ENCODE data around the gene PTCSC3.

The PTCSC3 gene

DNA sequence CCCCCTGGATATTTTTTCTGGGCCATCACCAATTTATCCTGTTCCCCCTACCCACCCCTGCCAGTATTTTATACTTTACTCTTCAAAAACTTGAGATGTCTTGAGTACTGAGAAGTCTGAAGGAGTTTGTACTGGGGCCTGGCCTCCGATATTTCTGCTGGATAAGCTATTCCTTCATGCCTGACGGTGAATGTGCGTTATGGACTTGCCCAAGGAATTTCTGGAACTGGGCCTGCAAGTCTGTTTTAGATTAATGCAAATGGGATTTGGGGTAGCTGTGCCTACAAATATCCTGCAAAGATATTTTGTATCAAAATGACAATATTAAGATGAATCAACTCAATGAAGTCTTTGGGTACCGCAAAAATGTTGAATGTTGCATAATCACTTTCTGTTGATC lies at the start of gene PTCSC3:
TSS of gene PTCSC3 (minus strand) at position 199 of the 400 bp plus-strand sequence.
- no peak for DNase-seq

DNA sequence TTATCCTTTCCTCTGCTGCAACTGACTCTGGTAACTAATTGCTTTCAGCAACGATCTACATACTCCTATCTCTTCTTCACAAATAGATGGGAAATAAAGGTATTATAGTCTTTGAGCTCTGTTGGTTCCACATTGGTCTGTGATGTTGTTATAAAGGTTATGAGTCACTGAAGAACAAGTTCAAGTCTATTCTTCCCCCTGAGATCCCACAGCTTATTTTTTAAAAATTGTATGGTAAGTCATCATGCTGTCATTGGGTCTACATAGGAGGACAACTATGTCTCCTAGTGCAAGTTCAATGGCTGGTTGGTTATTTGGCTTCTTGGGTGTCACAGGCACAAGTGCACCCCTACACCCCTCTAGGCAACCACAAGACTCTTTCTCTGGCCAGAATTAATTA lies 49.6 kb upstream of the PTCSC3 start:
- DNase-seq, result no peak

DNA sequence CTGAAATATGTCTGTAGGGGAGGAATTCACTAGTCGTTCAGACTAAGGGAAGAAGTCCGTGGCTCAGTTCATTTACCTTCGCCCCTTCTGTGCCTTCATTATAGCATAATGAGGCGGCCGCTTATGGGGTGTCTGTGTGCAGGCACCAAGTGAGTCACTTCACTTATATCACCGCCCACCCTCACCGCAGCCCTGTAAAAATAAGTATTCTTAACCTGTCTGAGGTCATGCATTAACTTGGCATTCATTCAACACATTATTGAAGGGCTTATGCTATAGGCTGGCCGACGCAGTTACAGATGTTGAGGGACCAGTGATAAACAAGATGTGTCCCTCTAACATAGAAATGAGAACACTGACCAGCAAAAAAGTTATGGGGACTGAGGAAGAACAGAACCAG lies 47.7 kb upstream of the PTCSC3 start:
- no peak for DNase-seq

DNA sequence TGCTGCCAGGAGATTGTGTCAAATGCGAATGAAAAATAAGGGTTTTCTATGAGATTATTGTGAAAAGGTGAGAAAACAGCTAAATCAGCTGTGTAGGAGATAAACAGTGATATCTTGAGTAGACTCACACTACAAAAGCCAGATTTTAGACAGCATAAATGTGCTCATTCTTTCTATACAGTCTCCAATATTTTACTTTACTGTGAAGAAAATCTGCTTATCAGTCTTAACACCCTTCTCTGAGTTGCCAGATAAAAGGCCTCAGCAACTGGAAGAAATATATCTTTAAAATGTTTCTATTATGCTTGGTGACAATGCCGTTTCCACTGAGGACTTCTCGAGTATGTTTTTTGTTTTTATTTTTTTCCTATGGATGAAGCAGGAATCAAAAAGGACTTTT lies 47.0 kb upstream of the PTCSC3 start:
- no peak for DNase-seq

DNA sequence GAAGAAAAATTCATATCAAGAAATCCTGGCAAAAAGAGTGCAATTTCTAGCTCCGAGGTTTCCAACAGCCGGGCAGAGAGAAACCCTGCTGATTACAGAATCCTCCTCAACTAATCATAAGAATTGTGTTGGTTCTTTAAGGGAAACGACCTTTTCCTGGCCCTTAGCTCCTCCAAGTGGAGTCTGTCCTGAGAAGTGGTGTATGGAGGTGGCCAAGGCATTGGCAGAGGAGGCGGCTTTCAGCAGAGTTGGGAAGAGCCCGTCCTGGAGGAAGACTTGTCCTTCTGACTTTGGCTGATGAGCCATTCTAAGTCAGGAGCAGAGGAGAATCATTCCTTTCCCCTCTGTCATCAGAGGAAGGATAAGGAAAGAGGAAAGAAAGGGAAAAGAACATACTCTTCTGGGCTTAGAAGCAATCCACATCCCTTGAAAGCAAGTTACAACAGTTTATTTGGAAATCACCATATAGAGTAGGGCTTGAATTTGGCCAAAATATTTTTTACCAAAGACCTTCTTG lies 46.5 kb upstream of the PTCSC3 start:
- DNase-seq, result no peak

DNA sequence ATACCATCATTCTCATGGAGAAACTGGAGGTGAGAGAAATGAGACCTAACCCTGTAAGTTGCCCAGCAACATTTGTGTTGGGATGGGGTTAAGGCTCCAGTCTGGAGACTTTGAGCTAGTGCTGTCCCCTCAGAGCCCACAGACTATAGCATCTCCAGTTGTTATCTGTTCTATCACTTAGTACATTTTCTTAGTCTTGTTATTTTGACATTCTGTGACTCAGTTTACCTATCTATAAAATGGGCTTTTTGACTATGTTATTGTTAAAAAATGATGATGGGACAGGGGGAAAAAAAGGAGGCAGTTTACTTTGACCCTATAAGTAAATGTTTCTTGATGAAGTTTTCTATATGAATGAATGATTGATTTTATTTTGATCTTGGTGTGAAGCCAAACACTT lies 45.8 kb upstream of the PTCSC3 start:
- DNase-seq, result no peak

DNA sequence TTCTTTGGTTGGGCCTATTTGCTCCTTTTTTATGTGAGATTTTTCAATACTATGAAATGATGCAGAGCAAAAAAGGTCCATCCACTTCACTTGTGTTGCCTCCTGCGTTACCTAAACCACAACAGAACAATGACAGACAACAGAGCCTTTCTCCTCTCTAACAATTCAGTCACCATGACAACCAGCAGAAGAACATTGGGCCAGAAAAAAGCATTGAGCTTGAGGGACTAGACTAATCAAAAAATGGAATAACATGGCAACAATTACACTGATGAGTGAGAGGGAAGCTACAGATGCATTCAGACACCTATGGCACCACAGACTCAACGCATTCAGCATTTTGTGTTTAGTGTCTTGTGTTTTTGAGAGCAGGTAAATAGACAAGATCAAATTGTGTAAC lies 44.6 kb upstream of the PTCSC3 start:
- DNase-seq, result no peak

DNA sequence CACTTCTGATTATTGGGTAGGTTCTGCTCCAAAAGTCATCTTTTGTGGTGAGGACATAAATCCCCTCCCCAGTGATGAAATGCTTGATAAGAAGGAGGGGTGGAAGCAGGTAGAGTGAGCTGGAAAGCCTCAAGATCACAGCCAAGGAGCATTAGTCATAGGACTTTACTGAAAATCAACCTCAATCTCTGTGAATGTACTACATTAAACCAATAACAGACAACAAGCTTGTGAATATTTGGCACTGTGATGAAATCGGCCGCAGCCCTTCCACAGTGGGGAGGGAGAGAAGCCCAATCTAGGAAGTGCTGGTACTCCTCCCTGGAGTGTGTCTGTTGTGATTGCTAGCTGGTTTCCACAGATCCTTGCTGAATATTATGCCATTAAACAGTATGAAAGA lies 41.2 kb upstream of the PTCSC3 start:
- DNase-seq, result no peak

DNA sequence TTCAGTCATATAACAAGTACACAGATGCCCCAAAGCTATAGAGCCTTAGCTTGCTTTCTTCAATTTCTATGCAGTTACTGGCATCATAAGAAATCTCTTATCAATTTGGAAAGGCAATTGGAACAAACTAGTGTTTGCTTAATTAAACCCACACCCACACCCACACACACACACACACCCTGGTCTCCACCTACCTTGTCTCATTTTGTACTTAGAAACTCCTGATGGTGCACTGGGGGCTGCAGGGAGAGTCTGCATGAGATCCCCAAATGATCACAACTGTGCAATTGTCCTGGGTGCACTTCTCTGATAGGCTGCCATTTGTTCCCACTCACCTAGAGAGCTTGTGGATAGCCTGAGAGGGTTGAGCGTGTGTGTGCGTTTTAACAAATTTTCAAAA lies 40.5 kb upstream of the PTCSC3 start:
- no peak for DNase-seq

DNA sequence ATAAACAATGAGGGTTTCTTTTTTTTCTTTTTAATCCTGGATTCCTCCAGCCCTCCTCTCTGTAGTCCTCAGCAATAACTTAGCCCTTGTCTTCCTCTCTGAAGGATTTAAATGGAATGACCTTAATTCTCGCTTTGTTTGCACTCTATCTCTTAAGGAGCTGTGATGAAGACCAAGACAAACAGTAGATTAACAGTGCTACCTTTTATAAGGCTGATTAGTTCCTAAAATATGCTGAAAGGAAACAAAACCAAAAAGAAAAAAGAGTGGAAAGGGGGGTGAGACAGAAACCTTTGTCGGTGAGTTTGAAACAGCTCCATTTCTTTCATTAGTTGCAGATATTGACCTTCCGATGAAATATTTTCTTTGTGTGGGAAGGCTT lies 38.7 kb upstream of the PTCSC3 start:
- no peak for DNase-seq

DNA sequence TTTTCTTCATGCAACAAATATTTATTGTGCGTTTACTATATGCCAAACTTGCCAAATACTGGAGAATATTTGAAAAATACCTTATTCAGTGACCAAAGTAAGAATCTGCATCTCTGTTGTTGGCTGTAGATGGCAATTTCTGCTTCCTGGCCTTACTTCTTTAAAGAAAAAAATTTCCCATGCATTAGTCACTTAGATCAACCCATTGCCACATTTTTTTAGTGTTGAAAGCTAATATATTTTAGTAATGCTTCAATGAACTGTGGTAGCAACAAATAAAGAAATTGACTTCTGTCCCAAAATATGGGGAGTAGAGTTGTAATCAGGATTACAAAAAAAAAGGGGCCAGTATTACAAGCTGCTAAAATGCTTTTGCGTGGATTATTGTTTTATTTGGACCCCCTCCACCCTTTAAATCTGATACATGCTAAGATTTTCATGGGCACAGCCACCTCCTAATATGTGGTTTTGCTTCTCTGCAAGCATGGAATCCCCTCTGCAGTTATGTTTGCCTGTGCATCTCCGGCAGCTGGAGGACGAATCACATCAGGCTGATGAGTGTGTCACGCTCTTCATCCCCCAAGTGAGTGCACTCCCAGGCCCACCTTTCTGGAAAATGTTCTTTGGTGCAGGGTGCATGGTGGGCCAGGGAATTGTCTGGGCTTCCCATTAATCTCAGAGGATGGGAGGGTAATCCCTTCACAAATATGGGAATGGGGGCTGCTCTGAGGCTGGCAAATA lies 38.1 kb upstream of the PTCSC3 start:
- DNase-seq, result no peak

DNA sequence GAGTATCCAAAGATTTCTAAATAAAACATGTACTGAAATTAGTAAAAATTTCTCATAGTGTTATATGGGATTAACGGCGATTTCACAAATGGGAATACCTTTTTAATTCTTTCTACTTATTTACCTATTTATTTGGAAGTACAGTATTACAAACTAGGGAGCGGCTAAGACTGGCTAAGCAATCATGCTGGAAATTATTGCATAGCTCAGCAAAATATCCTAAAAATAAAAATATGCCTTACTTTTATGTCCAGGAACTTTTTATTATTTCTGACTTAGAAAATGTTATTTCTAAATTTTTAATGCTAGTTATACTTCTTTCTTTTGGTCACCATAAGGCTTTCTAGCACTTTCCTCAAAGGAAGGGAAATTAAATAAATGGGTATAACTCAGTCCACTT lies 36.5 kb upstream of the PTCSC3 start:
- DNase-seq, result no peak

DNA sequence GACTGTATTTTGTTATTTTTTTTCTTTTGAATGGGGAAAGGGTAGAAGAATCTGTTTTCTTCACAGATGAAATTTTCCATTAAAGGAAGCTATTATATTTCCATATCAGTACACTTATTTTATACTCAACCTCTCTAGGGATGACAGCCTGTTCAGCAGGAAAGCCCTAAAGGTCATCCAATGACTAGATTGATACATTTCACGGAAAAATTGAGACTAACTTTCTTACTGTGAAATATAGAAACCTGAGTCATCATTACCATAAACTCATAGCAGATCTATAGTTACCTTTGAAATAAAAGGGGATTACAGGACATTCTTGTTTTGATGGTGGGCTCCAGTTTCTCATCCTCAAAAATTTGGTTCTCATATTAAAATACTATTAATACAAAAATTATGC lies 36.1 kb upstream of the PTCSC3 start:
- DNase-seq, result no peak

DNA sequence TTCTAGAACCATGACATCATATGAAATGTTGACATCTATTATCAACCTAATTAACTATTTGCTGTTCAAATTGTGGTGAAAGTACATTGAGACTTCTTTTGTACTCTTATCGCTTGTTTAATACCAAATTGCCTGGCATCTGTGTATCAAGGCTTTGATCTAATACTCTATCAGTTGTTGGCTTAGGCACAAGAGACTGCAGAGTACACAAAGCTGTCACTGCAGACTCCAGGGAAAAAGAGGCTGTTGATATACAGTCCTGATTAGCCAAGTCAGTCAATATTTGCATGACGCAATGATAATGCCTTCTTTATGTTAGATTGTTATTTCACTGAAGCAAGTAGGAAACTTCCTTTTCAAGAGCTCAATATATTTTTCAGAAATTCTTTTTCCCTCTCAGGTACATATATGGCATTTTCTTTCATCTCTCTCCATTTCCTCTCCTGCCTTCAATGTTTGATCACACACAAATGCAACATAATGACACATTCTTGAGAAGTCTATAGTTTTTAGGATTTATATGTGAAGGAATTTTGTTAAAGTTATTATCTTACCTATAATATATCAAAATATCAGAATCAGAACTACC lies 32.3 kb upstream of the PTCSC3 start:
- no peak for DNase-seq

DNA sequence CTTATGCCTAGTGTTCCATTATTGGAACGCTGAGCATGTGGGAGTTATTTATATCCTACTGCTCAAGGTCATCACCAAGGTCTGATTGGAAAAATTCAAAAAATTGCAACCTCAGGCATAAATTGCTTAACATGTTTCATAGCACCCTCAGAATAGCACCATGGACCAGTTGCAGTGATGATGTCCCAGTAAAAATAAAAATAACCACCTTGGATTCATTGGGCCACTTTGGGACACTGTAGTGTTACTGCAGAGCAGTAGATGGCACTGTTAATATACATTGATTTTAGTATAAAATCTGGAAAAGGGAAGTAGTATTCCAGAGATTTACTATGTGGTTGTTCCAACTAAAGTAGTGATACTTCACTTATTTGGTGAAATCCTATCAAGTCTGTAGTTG lies 31.0 kb upstream of the PTCSC3 start:
- DNase-seq, result no peak

DNA sequence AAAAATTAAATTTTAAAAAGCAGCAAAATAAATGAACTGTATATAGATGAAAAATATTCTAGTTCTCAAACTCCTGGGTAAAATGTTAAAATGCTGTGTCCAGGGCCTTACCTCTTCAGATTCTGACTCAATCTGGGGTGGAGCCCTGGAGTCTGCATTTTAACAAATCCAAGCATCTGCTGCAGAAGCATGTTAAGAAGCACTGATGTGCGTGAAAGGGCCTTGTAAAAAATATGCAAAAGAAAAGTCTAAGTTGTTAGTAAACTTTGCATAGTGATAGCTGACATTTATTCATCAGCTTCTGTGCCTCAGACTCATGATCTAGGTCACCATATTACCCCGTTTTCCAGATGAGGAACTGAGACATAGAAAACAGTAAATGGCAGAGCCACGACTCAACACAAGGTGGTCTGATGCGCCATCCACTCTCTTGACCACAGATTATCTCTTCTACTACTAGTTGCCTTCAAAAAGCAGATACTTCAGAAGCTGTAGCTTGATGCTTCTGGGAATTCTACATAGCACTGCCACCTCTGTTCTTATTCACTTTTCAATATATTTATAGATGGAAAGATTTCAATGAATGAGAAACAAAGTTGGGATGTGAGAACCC lies 28.0 kb upstream of the PTCSC3 start:
- DNase-seq, result no peak

DNA sequence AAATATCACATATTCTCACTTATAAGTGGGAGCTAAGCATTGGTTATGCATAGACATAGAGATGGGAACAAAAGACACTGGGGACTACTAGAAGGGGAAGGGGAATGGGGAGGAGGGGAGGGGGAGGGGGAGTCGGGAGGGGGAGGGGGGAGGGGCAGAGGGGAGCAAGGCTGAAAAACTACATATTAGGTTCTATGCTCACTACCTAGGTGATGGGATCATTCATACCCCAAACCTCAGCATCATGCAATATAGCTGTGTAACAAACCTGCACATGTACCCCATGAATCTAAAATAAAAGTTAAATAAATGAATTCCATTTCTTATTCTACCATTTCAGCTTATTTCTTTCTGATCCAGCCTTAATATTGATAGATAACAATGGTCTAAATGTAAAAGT lies 21.9 kb upstream of the PTCSC3 start:
- DNase-seq, result no peak

DNA sequence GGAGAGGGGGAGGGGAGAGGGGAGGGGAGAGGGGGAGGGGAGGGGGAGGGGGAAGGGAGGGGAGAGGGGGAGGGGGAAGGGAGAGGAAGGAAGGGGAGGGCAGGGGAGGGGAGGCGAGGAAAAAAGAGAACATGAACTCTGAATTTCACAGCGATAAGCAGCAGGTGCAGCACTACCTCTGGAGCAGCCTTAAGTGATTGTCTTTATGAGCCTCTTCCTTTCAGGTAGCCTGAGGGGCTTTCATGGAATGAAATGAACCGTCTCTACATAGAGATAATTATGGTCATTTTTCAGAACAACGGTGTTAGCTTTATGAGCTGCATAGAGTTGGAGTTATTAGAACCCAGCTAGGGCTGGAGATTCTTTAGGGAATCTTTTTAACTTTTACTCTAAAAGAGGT lies 18.1 kb upstream of the PTCSC3 start:
- no peak for DNase-seq

DNA sequence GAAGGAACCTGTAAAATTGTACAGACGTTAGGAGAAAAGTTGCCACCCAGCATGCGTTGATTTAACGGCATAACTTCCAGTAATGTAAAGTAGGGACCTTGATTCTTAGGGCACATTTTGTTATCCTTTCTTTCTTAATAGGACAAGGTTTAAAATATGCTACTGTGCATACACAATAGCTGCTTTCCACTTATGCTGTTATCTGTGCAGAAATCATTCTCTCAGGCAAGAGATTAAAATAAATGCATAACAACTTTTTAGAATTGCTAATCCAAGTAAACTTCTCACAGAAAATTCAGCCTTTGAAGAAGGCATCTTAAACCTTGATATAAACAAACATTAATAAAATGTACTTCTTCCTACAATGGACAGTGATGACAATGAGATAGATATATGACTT lies 16.0 kb upstream of the PTCSC3 start:
- no peak for DNase-seq

DNA sequence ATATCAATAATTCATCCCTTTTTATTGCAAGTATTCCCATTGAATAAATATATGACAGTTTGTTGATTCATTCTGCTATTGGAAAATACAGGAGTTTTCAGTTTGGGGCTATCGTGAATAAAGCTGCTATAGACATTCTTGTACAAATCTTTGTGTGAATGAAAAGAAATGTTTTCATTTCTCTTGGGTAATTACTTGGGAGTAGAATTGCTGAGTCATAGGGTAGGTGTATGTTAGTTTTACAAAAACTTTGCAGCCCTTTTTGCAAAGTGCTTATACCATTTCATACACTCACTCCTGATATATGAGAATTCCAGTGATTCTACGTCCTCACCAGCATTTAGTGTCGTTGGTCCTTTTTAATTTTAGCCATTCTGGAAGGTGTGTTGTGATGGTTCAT lies 6.9 kb upstream of the PTCSC3 start:
- DNase-seq, result no peak

DNA sequence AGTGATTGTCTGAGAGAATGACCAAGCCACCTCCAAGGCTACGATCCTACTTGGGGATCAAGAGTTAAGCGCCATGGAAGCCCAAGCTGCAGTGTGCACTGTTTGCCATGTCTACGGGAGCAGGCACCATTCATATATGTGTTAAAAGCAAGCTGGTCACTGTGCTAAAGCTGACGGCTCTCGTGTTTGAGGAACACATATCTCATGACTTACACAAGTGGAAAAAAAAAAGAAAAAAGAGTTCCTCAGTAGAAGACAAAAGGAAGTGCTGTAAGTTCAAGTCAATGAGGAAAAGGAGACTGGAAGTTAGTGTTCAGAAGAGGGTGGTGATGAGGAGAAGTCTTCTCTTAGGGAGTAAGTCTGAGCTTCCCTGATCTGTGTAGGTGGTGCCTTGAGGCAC lies 4.9 kb upstream of the PTCSC3 start:
- no peak for DNase-seq

DNA sequence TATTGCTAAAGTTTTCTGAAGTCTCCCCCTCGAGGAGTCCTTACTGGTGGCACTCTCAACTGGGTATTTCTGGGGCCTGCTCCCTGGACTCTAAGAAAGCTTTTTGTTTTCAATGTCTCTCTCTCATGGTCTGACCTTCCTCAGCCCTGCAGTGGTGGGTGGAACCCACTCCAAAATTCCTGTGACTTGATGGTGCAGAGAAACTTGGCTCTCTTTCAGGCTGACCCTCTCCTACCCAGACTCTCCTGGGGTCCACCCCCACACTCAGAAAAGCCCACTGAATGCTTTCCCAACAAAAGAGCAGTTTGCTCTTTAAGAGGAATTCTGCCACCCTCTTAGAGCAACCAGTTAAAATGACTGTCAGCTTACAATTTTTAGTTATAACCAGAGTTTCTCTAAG lies 967 bp upstream of the PTCSC3 start:
- no peak for DNase-seq

DNA sequence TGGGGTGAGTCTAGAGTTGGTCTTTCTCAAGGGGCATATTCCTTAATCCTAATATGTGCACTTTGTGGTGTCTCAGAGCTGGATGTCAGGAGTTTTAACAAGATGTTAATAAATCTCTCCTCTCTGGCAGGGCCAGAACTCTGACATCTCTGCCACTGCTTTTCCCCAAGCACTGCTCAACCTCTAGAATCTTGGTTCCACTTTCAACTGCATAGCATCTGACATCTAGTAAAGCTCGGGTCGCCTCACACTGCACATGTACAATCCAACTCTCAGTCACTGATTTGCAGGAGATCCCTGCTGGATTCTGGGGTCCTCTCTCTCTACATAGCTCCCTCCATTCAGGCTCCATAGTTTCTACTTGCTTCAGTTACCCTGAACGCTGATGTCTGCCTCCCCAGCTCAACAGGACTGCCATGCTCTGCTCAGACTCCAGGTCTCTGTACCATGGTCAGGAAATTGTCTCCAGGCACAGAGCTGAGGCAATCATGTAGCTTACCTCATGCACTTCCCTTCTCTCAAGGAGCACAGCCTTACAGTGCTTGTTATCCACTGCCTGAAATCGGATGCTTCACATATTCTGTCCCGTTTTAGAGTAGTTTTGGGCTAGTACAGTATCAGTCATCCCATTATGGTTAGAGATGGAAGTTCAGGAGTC lies 1.6 kb downstream of the PTCSC3 start:
- DNase-seq, result no peak

DNA sequence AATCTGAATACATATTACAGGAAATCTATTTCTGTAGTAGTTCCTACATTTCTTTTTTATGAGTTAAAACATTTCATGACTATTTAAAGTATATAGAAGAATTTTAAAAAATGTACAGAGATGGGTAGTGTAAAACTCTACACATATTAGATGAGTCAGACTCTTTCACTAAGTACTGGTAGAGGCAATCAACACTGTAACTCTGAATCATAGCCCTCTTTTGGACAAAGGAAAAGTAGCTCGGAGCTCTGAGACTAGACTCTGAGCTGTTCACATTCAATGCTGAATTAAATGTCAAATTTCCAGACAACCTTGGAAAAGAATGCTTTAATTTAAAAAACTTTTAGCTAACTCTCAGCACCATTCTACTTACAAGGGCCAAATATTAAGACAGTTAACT lies 3.4 kb downstream of the PTCSC3 start:
- no peak for DNase-seq

Data from CD4-positive, alpha-beta T cell treated with Interleukin-10 for 1 hour (primary cell).